Measurements from ENCODE around the gene ZXDA. TPM values are rescaled to one million over a fixed set of nuclear protein-coding genes. Genes with fewer than 3 reads are reported as not detected.

ZXDA gene
- total RNA-seq, result 6.0 and 8.3 TPM in 2 replicates

GRCh38 chrX:57910287-57910912 is at the start of gene ZXDA:
Gene ZXDA (minus strand): TSS chrX:57910458. CDS start chrX:57910420, 38 bp downstream.

Other genes with a start within 250 kb of the ZXDA start
- under 0.01 TPM in 1 of 2 replicates, not detected in the other for gene NLRP2B, start 230.2 kb downstream of the ZXDA start, total RNA-seq

All from endothelial cell of coronary artery (primary cell).